NOMO-1 (cell line): ENCODE data around the gene ZSCAN32.

ENCODE experiments used
- DNase-seq, 2 experiments: peaks; one replicate each; lab custom pipeline; 2025; ENCODE audit not compliant: unreplicated experiment in 2 of 2; lab: John Stamatoyannopoulos, UW

ZSCAN32 gene

DNA sequence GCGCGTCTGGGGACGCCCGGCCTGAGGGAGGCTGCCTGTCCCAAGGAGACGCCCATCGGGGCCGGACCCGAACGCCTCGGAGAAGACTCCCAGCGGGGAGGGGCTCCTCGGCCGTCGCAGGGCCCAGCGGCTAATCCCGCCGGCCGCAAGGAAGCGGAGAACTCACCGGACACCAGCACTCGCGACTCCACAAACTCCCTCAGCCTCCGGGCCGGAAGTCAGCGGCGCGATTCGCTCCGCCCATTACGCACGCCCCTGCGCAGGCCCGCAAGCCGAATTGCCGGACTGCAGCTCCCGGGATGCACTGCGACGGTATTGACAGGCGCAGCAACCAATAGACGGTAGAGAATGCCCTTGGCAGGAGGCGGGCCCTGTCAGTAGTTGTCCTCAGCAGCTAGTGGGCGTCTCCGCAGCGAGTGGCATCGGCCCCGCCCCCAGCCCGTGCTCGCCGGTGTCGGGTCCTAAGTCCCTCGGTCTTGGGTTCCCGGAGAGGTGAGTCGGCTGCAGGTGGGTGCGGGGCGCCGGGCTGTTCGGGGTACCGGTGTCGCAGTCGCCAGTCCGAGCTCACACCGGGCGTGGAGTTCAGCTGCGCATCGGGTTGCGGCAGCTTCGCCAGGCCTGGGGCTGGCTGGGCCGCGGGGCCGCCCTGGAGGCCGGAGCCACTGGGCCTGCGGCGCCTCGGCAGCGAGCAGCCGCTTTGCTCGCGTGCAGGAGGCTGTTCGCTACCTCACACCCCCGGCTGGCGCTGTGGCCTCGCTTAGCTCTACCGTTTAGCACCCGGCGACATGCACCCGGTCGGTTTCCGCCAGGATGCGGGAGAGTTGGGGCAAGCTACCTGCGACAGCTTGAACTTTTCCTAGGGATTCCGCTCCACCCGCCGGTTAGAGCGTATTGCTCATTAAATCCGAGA is at the start of gene ZSCAN32, which contains the start of gene ZNF174:
Gene ZSCAN32 (minus strand): TSS at position 226 of the 910 bp plus-strand sequence. CDS start 3,447 bp downstream, outside the sequence.
Gene ZNF174 (plus strand): TSS at position 437 of the 910 bp plus-strand sequence. CDS start 790 bp downstream, outside the sequence.
- peak; percentile 98 to 99 for DNase-seq

DNA sequence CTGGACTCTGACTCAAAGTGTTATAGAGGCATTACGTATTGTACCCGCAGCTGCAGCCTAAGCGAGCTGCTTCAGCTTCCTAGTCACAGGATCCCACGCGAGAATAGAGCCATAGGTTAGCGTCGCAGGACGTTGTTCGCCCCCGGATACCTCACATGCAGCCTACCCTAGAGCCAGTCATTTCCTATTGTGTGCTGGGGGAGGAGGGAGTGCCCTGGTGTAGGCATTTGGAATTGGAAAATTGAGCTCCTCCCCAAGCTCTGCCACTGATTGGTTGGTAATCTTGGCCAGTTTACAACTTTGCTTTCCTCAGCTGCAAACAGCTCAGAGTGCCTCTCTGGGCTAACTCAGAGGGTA is 43.2 kb upstream of the ZSCAN32 start:
- peak; percentile 4 to 26 for DNase-seq

DNA sequence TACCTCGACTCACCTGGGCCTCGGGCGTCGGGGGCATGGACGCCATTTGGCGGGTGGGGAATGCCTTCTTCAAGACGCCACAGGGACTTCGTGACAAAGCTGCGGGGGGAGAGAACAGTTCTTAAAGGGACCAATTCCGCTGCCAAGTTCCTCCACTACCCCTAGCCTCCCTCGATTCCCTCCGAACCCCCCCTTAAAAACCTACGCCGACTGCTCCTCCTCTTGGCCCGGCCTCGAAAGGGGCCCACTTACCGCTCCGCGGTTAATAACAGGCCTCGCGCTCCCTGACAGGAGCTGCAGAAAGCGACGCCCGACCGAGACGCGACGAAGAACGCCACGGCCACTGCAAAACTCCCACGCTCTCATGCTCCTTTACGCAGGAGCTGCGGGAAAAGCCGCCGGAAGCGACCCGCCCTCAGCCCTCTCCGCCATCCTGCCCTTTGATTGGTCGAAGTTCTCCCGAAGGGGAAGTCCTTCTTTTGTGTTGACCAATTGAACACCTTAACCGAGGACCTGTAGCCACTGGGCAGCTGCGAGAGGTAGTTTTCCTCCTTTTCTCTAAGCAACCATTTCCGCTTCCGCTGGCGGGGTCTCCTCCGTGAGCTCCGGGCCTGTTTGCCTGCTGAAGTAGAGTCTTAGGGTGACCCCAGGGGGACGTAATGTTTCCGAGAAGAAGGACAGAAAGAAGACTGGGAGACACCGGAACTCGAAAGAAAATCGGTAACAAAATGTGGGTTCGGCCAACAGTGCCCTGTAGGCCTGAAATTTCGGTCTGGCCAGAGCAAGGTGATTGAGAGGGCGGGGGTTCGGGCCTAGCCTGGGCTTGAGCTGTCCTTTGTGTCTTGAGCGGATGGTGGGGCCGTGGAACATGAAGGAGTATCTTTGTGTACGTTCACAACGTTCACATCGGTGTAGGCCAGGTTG is 42.6 kb upstream of the ZSCAN32 start, which contains the start of the genes NAA60 and ZNF597:
Gene NAA60 (plus strand): TSS at position 573 of the 924 bp plus-strand sequence. CDS start 32,548 bp downstream, outside the sequence.
Gene ZNF597 (minus strand): TSS at position 397 of the 924 bp plus-strand sequence. CDS start 351 bp downstream, at position 46.
- peak; percentile 78 to 84 for DNase-seq

DNA sequence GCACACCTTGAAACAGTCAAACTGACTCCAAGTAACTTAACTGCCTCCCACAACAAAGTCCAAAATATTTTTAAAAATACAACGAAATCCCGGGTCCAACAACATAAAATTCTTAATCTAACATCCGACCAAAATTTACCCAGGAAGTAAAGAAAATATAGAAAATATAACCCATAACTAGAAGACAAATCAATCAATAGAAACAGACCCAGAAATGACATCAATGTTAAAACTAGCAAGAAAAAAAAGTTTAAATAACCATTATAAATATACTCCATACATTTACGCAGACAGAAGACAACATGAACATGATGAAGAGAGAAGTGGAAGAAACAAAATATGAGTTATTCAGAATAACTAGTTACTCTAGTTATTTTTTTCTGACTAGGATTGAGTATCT is 38.8 kb upstream of the ZSCAN32 start:
- no peak for DNase-seq

DNA sequence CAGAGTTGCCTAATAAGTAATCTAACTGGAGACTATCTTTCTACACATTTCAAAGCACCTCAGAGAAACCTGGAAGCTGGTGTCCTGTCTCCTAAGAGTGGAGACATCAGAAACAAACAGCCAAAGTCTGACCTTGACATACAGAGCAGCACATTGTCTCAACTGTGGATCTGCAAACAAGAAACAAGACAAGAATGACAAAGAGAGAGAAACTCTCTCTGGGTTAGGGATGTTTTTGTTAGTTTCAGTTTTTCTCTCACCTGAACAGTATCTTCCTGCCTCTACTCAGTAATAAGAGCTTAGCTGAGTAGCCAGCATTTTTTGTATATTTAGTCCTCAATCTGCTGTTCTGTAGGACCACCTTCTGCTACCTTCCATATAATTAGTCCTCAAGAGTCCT is 33.6 kb upstream of the ZSCAN32 start:
- DNase-seq: no peak

DNA sequence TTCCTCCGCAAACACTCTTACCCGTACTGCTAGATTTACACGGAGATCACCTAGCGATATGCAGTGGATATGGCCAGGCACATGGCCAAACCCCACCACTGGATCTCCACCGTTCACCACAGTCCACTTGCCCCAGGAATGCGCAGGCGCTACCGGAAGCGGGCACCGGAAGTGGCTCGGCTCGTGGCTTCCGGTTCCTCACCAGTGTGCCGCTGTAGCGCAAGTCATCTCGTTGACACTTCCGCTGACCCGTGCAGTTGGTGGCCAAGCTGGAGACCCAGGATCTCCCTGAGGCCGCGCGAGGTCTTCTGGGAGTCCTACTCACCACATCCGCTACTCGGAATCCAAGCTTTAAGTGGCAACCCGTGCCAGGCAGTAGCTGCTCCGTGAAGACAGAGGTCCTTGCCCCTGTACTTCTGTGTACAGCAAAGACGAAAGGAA is 31.0 kb upstream of the ZSCAN32 start:
- peak; percentile 45 to 64 for DNase-seq

DNA sequence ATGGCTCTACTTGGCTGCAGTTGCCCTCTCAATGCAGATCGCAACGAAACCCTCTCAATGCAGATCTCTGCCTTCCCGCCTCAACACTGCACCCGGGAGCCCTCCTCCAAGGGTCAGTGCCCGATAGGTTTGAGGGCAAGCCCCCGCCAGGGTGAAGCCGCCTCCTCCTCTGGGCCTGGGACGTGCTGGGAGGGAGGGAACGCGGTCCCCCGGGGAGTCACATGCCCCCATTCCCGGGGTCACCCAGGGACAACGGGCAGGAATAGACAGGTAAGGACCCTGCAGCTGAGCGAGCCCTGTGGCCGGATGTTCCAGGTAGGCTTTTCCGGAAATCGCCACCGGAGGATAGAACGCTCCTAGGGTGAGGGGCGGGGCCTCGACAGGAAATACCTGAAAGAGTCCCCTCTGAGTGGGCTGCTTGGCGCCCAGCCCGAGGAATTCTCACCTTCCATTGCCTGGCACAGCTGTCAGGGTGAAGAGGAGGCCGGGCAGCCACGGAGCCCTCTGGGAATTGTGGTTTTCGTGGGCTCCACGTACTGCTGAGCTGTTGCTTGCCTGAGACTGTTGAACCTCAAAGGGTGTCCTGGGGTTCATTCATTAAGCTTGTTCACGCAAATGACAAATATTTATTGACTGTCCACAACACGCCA is 13.1 kb upstream of the ZSCAN32 start:
- no peak for DNase-seq

DNA sequence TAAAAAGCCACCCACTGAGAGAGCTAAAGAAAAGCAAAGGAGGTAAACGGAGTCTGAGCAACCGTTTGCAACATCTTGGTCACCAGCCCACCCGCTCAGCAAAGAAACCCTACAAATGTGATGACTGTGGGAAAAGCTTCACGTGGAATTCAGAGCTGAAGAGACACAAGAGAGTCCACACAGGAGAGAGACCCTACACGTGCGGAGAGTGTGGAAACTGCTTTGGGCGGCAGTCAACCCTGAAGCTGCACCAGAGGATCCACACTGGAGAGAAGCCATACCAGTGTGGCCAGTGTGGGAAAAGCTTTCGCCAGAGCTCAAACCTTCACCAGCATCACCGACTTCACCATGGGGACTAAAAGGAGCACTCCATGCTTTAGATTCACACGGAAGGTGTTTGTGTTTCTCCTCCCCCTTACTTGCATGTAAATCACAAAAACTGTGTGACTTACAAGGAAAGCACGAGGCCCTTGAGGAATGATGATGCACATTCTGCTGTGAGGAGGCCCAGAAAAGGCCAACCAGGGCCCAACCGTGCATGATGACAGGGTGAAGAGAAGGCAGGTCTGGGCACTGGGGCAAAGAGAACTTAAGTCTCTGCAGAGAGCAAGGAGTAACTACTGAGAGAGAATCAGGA is 7.9 kb upstream of the ZSCAN32 start:
- DNase-seq: no peak

DNA sequence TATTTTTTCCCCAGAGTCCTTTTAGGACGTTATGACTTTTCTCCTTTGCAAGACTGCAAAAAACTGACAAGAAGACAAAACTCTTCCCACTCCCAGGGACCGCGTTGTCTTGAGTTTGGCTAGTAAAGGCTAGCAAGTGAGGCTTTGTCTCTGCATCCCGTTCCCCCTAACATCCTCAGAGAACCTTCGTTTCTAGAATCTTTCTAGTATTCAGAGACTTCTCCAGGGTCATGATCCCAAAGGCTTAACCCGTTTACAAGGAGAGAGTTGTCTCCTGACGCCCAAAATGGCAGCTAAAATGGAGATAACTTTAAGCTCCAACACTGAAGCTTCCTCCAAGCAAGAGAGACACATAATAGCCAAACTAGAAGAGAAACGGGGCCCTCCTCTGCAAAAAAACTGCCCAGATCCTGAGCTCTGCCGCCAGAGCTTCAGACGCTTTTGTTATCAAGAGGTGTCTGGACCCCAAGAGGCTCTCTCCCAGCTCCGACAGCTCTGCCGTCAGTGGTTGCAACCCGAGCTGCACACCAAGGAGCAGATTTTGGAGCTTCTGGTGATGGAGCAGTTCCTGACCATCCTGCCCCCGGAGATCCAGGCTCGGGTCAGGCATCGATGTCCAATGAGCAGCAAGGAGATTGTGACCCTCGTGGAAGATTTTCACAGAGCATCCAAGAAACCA is 1.1 kb upstream of the ZSCAN32 start:
- peak in 1 of 2 experiments; percentile 13 for DNase-seq

DNA sequence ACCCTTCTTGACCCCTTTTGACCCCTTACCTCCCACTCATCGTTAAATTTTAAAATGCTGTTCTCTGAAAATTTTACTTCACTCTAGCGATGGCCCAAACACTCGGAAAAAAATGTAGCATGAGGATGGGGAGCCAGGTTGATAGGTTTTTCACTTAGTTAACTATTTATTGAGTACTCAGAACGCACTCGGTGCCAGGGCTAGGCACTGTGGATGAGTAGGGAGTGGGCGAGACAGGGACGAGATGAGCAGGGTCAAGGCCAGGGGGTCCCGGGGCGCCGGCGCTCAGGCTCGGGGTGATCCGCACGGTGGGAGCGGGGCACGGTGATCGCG is 392 bp downstream of the ZSCAN32 start:
- DNase-seq: no peak

DNA sequence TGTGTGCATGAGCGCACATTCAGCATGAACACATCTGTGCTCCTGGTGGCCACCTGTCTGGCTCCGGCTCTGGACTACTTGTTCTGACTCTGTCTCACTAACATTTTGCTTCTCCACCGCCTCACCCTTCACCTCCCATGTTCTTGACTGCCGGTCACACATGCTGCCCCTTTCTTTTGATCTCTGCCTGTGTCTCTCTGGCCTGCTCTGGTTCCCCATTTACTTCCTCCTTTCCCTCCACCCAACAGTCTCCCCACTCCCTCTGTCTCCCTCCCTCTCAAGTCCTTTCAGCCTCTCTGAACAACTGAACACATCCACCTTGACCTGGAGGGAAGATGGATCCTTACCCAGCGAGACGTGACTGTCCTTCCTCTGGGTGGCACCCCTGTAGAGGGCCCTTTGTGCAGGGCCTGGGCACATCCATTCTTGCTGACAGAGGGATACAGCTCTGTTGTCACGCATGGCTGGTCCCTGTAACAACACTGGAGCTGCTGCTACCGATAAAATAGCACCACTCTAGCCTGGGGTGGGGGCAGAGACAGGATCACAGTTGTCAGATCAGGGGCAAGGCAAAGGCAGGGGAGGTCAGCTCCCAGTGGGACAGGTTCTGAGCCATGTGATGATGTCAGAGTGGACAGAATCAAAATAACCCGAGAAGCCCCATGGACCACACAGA is 11.0 kb downstream of the ZSCAN32 start:
- DNase-seq: no peak

DNA sequence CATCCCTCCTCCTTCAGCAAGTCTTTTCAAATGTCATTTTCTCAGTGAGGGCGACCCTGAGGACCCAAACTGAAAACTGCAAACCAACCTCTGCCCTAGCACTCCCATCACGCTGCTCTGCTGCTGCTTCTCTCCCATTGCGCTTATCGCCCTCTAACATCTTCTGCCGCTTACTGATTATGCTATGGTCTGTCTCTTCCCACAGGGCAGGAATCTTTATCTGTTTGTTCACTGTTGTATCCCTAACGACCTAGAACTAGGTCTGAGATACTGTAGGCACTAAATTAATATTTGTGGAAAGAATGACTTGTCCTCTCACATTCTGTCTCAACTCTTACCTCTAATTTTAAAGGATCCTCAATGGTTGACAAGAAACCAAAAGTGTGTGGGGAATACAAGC is 12.5 kb downstream of the ZSCAN32 start:
- DNase-seq: no peak

DNA sequence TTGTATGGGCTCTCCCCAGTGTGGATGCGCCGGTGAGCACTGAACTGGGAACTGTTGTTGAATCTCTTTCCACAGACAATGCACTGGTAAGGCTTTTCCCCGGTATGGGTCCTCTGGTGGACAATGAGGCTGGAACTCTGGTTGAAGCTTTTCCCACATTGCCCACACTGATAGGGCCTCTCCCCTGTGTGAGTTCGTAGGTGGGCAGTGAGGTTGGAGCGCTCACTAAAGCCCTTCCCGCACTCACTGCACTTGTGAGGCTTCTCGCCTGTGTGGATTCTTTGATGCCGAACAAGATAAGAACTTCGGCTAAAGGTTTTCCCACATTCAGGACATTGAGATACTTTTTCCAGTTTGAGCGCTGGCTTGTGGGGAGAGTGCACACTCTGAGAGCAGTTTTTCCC is 17.8 kb downstream of the ZSCAN32 start:
- no peak for DNase-seq

DNA sequence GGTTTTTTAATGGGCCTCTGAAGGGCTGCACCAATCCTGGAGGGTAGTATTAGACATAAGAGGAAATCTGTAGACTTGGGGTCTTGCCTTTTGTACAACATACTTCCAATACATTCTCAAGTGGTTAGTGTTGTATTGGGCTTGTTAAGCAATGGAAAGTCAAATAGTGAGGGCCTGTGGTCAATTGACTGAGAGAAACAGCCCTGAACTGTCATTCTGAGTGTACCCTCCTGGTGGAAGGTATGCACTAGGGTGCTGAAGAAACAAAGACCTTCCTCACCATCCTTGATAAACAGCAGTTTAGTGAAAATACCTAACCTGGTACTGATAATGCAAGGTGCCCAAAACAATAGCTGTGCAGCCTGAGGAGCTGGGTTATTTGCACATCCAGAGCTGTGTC is 22.9 kb downstream of the ZSCAN32 start:
- no peak for DNase-seq

DNA sequence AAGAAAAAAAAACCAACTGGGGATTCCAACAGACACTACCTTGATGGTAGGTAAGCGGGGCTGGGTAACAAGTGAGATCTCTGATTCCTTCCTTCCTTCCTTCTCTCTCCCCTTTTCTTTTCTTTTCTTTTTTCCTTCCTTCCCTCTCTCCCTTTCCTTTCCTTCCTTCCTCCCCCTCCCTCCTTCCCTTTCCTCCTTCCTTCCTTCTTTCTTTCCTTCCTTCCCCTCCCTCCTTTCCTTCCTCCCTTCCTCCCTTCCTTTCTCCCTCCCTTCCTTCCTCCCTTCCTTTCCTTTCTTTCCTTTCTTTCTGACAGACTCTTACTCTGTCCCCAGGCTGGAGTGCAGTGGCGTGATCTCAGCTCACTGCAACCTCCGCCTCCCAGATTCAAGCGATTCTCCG is 25.1 kb downstream of the ZSCAN32 start:
- no peak for DNase-seq

DNA sequence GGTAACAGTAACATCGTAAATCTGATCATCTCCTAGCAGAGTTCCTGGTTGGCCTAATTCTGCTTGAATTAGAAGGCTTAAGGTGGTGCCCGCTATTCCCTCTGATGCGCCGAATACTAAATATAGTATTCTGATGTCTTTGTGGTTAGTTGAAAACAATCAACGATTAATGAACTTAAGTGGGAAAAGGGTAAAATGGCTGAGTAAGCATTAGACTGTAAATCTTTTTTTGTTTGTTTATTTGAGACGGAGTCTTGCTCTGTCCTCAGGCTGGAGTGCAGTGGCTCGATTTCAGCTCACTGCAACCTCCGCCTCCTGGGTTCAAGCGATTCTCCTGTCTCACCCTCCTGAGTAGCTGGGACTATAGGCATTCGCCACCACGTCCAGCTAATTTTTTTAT is 31.7 kb downstream of the ZSCAN32 start:
- no peak for DNase-seq

DNA sequence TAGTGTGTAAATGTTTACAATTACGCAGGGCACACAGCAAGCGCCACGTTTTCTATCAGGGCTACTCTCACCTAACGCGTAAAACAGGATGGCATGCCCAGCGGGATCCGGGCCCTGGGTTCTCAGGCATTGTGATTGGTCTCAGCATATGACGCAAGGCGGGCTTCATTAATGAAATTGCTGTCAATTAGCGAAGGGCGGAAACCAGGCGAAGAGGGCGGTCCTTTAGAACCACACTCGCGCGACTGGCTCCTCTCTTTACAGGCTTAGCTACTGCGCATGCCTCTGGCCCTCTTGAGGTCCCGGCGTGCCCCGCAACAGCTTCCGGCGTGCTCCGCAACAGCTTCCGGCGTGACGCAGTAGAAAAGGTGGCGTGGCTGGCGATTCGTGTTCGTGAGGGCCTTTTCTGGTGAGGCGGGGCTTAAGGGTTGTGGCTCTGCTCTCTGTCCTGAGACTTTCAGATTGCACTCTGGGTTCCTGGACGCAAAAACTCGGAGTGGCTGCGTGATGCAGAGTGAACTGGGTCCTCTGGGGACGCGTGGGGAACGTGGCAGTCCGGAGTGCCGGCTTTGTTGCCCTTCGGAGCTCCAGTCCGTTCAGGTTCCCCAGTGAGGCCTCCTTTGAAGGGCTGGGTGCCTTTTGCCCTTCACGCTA is 35.9 kb downstream of the ZSCAN32 start:
- DNase-seq: no peak

DNA sequence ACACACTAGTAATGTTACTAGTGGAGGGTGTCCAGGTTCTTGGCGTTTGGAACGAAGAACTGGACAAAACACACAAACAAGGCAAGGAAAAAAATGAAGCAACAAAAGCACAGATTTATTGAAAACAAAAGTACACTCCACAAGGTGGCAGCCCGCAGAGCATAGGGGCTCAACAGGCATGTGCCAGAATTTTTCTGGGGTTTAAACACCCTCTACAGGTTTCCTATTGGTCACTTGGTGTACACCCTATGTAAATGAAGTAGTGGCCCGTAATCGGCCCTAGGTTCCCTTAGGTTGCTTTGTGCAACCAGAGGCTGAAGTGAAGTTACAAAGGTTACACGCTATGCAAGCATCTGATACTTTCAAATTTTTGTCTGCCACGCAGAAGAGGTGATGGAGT is 37.0 kb downstream of the ZSCAN32 start:
- no peak for DNase-seq

DNA sequence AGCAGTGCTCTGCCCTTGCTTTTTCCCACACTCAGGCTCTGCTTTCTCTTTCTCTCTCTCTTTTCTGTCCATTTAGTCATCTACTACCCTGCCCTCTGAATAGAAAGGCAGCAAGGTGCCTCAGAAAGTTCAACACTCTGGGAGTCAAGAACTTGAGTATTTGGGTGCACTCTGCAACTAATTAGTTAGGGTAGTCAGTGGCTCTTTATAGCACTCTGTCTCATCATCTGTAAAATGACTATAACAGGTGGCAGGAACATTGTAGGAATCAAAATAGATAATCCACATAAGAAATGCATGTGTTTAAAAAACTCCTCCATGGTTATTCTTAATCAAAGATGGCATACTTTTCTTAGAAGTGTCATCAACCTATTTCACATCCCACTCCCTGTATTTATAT is 37.9 kb downstream of the ZSCAN32 start:
- DNase-seq: no peak
